ENCODE data around the gene UNC5A. TPM values are rescaled to one million over a fixed set of nuclear protein-coding genes. Genes with fewer than 3 reads are reported as not detected.

The UNC5A gene
- total and polyA plus RNA-seq, 2 of the 8 experiments (the other 6 are each of a cell fraction or from before 2014, with no cell fraction given): 4.0 to 7.6 TPM

DNA sequence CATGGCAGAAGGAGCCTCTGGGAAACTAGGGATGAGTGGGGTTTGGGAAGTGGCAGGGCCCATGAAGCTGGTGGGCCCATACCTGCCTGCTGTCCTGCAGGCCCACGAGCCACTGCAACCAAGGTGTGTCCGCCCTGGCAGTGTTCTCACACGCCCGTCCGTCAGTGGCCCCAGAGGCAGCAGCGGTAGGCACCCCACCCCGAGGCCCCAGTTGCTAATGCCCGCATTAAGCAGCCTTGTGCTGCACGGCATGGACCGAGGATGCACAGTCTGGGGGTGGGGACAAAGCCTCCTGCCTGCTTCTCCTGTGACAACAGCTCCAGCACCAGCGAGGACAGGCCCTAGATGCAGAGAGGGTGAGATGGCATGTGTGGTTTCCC, 47.5 kb downstream of the UNC5A start:
- 90% methylated on average over 11 of the region's 11 CpGs; no CpG with 5 or more reads in 1 of the 2 experiments for WGBS, 2 experiments (ENCODE audit: extremely low coverage in 1 of 2, insufficient coverage in 1 of 2, insufficient read length in 1 of 2, insufficient replicate concordance in 2 of 2, low coverage in 1 of 2, low lambda C conversion rate in 2 of 2, missing lambda C conversion rate in 1 of 2)
- Histone ChIP-seq H2BK12ac (ENCODE audit: low read depth, low read length) (peak overlapping the region; percentile 60; the same call in 1 of the 2 replicates), H3K4me3 (ENCODE audit: extremely low read depth in 1 of 4, insufficient read depth in 2 of 4, low read depth in 3 of 4, low read length in 4 of 4) (no peak overlapping the region), H3K36me3 (ENCODE audit: control insufficient read depth in 2 of 4, insufficient read depth in 4 of 4, low read length in 3 of 4) (no peaks in the 10 kb centered on the region), H3K56ac (replicated peaks; ENCODE audit: insufficient read length, low read depth, low read length) (no peak overlapping the region), H2BK15ac (ENCODE audit: low read length) (no peak overlapping the region), H2AFZ (ENCODE audit: low read length) (no peak overlapping the region), H4K20me1 (replicated peaks in 1 of 2; ENCODE audit: control insufficient read depth in 1 of 2, insufficient read depth in 2 of 2, low read length in 2 of 2) (peaks cover 0 to 1% of the 10 kb centered on the region in 2 experiments), H3K4me1 (replicated peaks in 1 of 4; ENCODE audit: control insufficient read depth in 3 of 4, insufficient read depth in 4 of 4, low read length in 3 of 4) (peaks cover under 1 to 10% (median 8%) of the 10 kb centered on the region in 4 experiments), H3K4me2 (ENCODE audit: insufficient read depth in 1 of 2, low read depth in 2 of 2, low read length in 2 of 2) (no peak overlapping the region), H3K79me2 (ENCODE audit: control insufficient read depth in 1 of 2, insufficient read depth in 2 of 2, low read length in 2 of 2) (no peaks in the 10 kb centered on the region), H2BK20ac (ENCODE audit: low read length) (no peak overlapping the region), H3K23me2 (ENCODE audit: low read depth, low read length) (no peaks in the 10 kb centered on the region), H3K18ac (ENCODE audit: extremely low read depth, low read length) (no peak overlapping the region; the same call in 1 of the 2 replicates), H3K79me1 (ENCODE audit: low read depth, low read length) (no peaks in the 10 kb centered on the region), H2BK120ac (replicated peaks; ENCODE audit: low read depth, low read length) (no peak overlapping the region), H3K14ac (ENCODE audit: insufficient read length) (no peak overlapping the region), H2AK5ac (ENCODE audit: low read depth, low read length) (no peak overlapping the region), H3K4ac (replicated peaks; ENCODE audit: insufficient read length, low read depth, low read length) (no peak overlapping the region), H3K9me3 (ENCODE audit: insufficient read depth in 2 of 2, low read depth in 1 of 2, low read length in 1 of 2) (no peaks in the 10 kb centered on the region), H3K27me3 (replicated peaks in 1 of 4; ENCODE audit: control insufficient read depth in 3 of 4, extremely low read depth in 1 of 4, insufficient read depth in 3 of 4, low read length in 3 of 4) (no peaks in the 10 kb centered on the region), H2BK5ac (ENCODE audit: low read depth, low read length) (no peak overlapping the region), H3K23ac (ENCODE audit: insufficient read length) (no peak overlapping the region), H4K8ac (ENCODE audit: extremely low read depth, insufficient read depth, low read length) (no peak overlapping the region; the same call in 1 of the 2 replicates), H3K9ac (replicated peaks in 1 of 4; ENCODE audit: extremely low read depth in 1 of 4, low read depth in 3 of 4, low read length in 3 of 4) (no peak overlapping the region), H4K5ac (ENCODE audit: insufficient read length, low read depth, low read length) (no peak overlapping the region), H4K91ac (replicated peaks; ENCODE audit: insufficient read length, low read length) (no peak overlapping the region), H3K27ac (ENCODE audit: low read depth, low read length) (no peak overlapping the region)
- no peak for FAIRE-seq
- no peak for DNase-seq (ENCODE audit: low read depth in 1 of 2, low spot score in 2 of 2)
- CTCF ChIA-PET (ENCODE audit: partially characterized antibody): interaction anchor here (0.6 to 4.9 kb wide), 8 partner anchors 10 to 197 kb away, joined by 3 to 17 read pairs (median 3); no protein-coding TSS in a partner anchor
- POLR2A ChIA-PET (ENCODE audit: partially characterized antibody): interaction anchor here (0.7 kb wide), 1 partner anchor 324 kb away, joined by 3 read pairs; no protein-coding TSS in a partner anchor
- TF ChIP-seq SIN3A (conservative IDR thresholded peaks at IDR 0.05 in 1 of 2, IDR thresholded peaks at IDR 0.05 in 1 of 2; ENCODE audit: low read depth in 1 of 2, low read length in 2 of 2) (no peak), RXRA (IDR thresholded peaks at IDR 0.05; ENCODE audit: insufficient read depth, low read depth, low read length) (no peak), KDM1A (IDR thresholded peaks at IDR 0.05; ENCODE audit: borderline replicate concordance, low read length) (no peak), RBBP5 (IDR thresholded peaks at IDR 0.05; ENCODE audit: borderline replicate concordance, low read depth, low read length) (no peak), NRF1 (IDR thresholded peaks at IDR 0.05; ENCODE audit: low read depth, low read length) (no peak), JUN (IDR thresholded peaks at IDR 0.05; ENCODE audit: low read depth, low read length) (no peak), MAFK (IDR thresholded peaks at IDR 0.05; ENCODE audit: low read depth, low read length) (no peak), BACH1 (IDR thresholded peaks at IDR 0.05; ENCODE audit: low read length) (no peak), ZNF274 (IDR thresholded peaks at IDR 0.05; ENCODE audit: borderline replicate concordance, extremely low read depth, low read length) (no peak), CBX5 (IDR thresholded peaks at IDR 0.05; ENCODE audit: low read depth, low read length) (no peak), RFX5 (IDR thresholded peaks at IDR 0.05; ENCODE audit: borderline replicate concordance, low read depth, low read length) (no peak)
- TF ChIP-seq, protein P1, sequence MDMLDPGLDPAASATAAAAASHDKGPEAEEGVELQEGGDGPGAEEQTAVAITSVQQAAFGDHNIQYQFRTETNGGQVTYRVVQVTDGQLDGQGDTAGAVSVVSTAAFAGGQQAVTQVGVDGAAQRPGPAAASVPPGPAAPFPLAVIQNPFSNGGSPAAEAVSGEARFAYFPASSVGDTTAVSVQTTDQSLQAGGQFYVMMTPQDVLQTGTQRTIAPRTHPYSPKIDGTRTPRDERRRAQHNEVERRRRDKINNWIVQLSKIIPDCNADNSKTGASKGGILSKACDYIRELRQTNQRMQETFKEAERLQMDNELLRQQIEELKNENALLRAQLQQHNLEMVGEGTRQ (IDR thresholded peaks at IDR 0.05; ENCODE audit: low read length): no peak

All from H1 (cell line).